Activated B cell treated with CpG ODN at 0.5 μM for 24 hours (primary cell): ENCODE measurements around the gene ASB7. TPM values are rescaled to one million over a fixed set of nuclear protein-coding genes. Genes with fewer than 3 reads are reported as not detected.
"Not testable (repeated sequence)": the region's sequence is repeated elsewhere in the genome, so short reads cannot be mapped to it uniquely, and the experiment has no call there.

Experiments
- ATAC-seq: fragments of 200-7000 bp; cut with Tn5 transposase; one replicate; pipeline ENCODE4 v1.10.0; 2021; ENCODE audit warnings: low read depth, mild to moderate bottlenecking, moderate library complexity
- CTCF ChIA-PET: fragments of 350-600 bp; sonication (Branson Sonifier 250); formaldehyde crosslinking; loops from one replicate; lab custom pipeline; 2021; ENCODE audit warnings: antibody characterized with exemption; lab: Charles Lee
- POLR2A ChIA-PET: fragments of 350-600 bp; sonication (Branson Sonifier 250); formaldehyde crosslinking; loops from one replicate; lab custom pipeline; 2021; ENCODE audit warnings: antibody characterized with exemption; lab: Charles Lee
- DNase-seq: peaks from one replicate; pipeline ENCODE4 v3.0.0; 2022
- H3K27ac Mint-ChIP-seq: one replicate; pipeline ENCODE4 v1.8.0; 2020; ENCODE audit warnings: mixed read lengths
- H3K27me3 Mint-ChIP-seq: one replicate; pipeline ENCODE4 v1.8.0; 2021; ENCODE audit warnings: mixed read lengths
- H3K36me3 Mint-ChIP-seq: one replicate; pipeline ENCODE4 v1.8.0; 2021; ENCODE audit warnings: low read depth, mixed read lengths
- H3K4me1 Mint-ChIP-seq: one replicate; pipeline ENCODE4 v1.8.0; 2021; ENCODE audit warnings: mixed read lengths
- H3K4me3 Mint-ChIP-seq: one replicate; pipeline ENCODE4 v1.8.0; 2020; ENCODE audit warnings: mild to moderate bottlenecking, mixed read lengths
- H3K9me3 Mint-ChIP-seq: one replicate; pipeline ENCODE4 v1.8.0; 2020; ENCODE audit warnings: mixed read lengths
- intact Hi-C: fragments of 100-400 bp; cut with micrococcal nuclease; formaldehyde crosslinking; loops from one replicate; pipeline ENCODE4 v1.15.1; 2024
- total RNA-seq: library from RNA; stranded (reverse); gene quantifications from 2 replicates; pipeline ENCODE4 v1.2.3, GENCODE V29; 2022
- TF ChIP-seq, protein P1 (sequence below): fragments of 200-600 bp; IDR thresholded peaks from one replicate; pipeline ENCODE4 v1.8.0; 2022; ENCODE audit warnings: antibody characterized with exemption, mild to moderate bottlenecking

ASB7 gene
- total RNA-seq, 1 donor from 2014 or later, result 21.3 TPM

DNA sequence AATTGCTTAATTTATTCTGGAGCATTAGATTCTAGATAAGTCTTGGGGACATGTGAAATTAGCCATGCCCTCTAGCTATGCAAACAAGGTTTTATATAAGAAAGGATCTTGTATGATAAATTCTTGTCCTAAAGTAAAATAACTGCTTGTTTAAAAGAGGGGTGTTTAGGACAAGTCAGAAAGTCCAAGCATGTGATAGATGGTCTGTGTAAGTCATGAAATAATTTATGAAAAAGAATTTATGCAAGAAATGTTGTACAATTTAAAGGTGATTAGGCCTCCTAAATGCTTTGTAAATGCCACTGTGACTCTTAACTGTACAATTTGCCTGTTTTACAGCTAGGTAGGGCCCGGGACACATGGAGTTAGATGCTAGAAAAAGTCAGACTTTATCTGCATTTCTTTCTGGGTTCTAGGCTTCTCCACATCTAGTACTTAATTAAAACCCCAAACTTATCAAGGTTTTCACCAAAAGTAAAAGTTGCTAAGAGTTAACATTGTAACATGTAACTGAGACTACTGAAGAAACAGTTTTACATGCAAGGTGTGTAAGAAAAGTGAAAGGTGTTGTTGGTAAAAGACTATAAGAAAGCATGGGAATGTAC lies 13.6 kb upstream of the ASB7 start:
- Mint-ChIP-seq H3K27me3 (no peaks in the 10 kb centered on the region), H3K9me3 (peaks cover 11% of the 10 kb centered on the region), H3K4me1 (peaks cover 2% of the 10 kb centered on the region), H3K36me3 (peaks cover 25% of the 10 kb centered on the region), H3K27ac (no peak overlapping the region), H3K4me3 (no peak overlapping the region)
- intact Hi-C loops, result no loop called here
- DNase-seq, result no peak
- ChIA-PET POLR2A (no interaction called here), CTCF (interaction anchor here (1.7 kb wide), 1 partner anchor 16 kb away, joined by 3 read pairs; no protein-coding TSS in a partner anchor)
- TF ChIP-seq, protein P1, sequence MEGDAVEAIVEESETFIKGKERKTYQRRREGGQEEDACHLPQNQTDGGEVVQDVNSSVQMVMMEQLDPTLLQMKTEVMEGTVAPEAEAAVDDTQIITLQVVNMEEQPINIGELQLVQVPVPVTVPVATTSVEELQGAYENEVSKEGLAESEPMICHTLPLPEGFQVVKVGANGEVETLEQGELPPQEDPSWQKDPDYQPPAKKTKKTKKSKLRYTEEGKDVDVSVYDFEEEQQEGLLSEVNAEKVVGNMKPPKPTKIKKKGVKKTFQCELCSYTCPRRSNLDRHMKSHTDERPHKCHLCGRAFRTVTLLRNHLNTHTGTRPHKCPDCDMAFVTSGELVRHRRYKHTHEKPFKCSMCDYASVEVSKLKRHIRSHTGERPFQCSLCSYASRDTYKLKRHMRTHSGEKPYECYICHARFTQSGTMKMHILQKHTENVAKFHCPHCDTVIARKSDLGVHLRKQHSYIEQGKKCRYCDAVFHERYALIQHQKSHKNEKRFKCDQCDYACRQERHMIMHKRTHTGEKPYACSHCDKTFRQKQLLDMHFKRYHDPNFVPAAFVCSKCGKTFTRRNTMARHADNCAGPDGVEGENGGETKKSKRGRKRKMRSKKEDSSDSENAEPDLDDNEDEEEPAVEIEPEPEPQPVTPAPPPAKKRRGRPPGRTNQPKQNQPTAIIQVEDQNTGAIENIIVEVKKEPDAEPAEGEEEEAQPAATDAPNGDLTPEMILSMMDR, result no peak
- no peak for ATAC-seq

DNA sequence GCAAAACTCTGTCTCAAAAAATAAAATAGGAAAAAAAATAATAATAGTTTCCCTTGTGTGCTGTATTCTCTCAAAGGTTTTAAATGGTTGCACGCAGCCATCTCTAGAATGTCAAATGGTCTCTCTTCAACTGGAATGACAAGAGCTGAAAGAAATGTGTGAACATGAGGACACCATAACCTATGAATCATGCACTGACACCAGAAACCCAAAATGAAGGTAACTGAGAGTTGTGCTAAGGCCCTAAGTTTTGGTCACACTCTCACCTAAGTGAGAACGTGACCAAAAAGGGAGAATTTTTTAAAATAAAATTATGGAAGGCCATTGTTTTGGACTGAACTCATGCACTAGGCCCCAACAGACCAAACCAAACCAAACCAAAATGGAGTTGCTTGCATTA lies 11.2 kb upstream of the ASB7 start:
- H3K27me3 Mint-ChIP-seq, ATAC-seq, CTCF ChIA-PET, intact Hi-C loops, POLR2A ChIA-PET, H3K4me3 Mint-ChIP-seq, H3K27ac Mint-ChIP-seq, DNase-seq, H3K4me1 Mint-ChIP-seq: not testable (repeated sequence)
- peaks cover 13% of the 10 kb centered on the region for H3K36me3 Mint-ChIP-seq
- peaks cover 11% of the 10 kb centered on the region for H3K9me3 Mint-ChIP-seq

DNA sequence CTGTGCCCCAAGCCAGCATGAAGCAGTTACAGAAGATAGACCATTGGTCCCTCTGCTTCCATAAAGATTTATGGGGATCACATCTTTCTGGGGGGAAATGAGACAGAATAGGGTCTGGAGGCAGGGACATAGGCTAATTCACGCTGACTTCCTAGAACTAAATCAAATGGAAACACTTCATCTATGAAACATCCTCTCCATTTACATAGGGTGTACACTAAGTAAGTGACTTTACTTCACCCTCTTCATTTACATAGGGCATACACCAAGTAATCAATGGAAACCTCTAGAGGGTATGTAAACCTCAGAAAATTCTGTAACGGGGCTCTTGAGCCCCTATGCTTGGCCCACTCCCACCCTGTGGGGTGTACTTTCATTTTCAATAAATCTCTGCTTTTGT lies 10.6 kb upstream of the ASB7 start:
- peaks cover 12% of the 10 kb centered on the region for H3K36me3 Mint-ChIP-seq
- peaks cover 15% of the 10 kb centered on the region for H3K4me1 Mint-ChIP-seq
- ATAC-seq, result no peak
- peaks cover 11% of the 10 kb centered on the region for H3K9me3 Mint-ChIP-seq
- TF ChIP-seq, protein P1, result no peak
- no peak overlapping the region for H3K4me3 Mint-ChIP-seq
- POLR2A ChIA-PET, result no interaction called here
- CTCF ChIA-PET, result no interaction called here
- intact Hi-C loops, result no loop called here
- no peak for DNase-seq
- no peak overlapping the region for H3K27ac Mint-ChIP-seq
- no peaks in the 10 kb centered on the region for H3K27me3 Mint-ChIP-seq

DNA sequence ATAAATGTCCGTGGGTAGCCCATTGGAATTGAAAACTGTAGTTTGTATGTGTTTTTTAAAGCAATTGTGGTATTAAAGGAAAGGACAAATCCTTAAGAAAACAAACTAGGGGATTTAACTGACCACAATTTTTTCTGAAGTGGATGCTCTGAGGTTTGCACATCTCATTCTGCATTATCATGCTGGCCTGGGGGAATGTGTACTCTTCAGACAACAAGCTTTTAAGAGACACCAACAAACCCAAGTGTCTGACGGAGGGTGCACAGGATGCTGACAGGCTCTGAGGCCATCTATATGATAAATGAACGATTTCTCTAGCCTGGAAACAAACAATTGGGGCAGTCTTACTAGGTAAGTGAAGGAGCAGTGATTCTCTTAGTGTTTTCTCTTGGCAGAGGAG lies 9.5 kb upstream of the ASB7 start:
- no peak overlapping the region for H3K27ac Mint-ChIP-seq
- H3K4me1 Mint-ChIP-seq, result peaks cover 23% of the 10 kb centered on the region
- ChIA-PET POLR2A (interaction anchor here (1.1 kb wide), 1 partner anchor 9 kb away, joined by 3 read pairs; the partner anchor contains the start of genes ASB7 and LINS1), CTCF (no interaction called here)
- H3K4me3 Mint-ChIP-seq, result no peak overlapping the region
- no peaks in the 10 kb centered on the region for H3K27me3 Mint-ChIP-seq
- DNase-seq, result no peak
- TF ChIP-seq, protein P1, result no peak
- no peak for ATAC-seq
- intact Hi-C loops, result no loop called here
- H3K36me3 Mint-ChIP-seq, result peaks cover 10% of the 10 kb centered on the region
- peaks cover 7% of the 10 kb centered on the region for H3K9me3 Mint-ChIP-seq

DNA sequence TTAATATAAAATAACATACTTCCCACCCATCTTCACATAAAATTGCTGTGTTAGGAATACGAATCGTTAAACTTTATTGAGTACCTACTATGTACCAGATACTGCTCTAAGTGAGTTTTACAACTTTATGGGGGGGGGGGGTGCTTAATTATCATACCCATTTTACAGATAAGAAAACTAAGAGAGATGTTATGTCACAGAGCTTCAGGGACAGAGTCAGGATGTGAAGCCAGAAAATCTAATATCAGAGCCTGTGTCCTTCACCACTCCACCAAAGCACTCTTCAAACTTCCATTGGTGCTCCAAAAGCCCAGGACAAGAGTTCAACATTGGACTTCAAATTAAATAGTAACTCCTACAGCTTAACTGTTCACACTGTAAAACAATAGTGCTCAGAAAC lies 9.0 kb upstream of the ASB7 start:
- ChIA-PET POLR2A (interaction anchor here (1.1 kb wide), 1 partner anchor 8 kb away, joined by 3 read pairs; the partner anchor contains the start of genes ASB7 and LINS1), CTCF (no interaction called here)
- Mint-ChIP-seq H3K9me3 (peaks cover 5% of the 10 kb centered on the region), H3K4me1 (peaks cover 26% of the 10 kb centered on the region), H3K27ac (no peak overlapping the region), H3K27me3 (no peaks in the 10 kb centered on the region), H3K4me3 (no peak overlapping the region), H3K36me3 (peaks cover 10% of the 10 kb centered on the region)
- TF ChIP-seq, protein P1, result no peak
- intact Hi-C loops, result no loop called here
- DNase-seq (no peak), ATAC-seq (no peak)
